ENCODE data around the gene HOXA5.

- no peak; the same call in 1 of the 2 replicates for TF ChIP-seq ZNF426 (tag by site-specific recombination; IDR thresholded peaks at IDR 0.05)
- no peak for TF ChIP-seq ZBTB10 (tag by site-specific recombination; IDR thresholded peaks at IDR 0.05)
- TF ChIP-seq ZFP37 (tag by site-specific recombination; IDR thresholded peaks at IDR 0.05), result no peak
- no peak for TF ChIP-seq CTCF (tag by site-specific recombination; IDR thresholded peaks at IDR 0.05)
- no peak for TF ChIP-seq ZFP3 (tag by site-specific recombination; IDR thresholded peaks at IDR 0.05; ENCODE audit: low read depth)
- TF ChIP-seq TCF7L2 (IDR thresholded peaks at IDR 0.05; ENCODE audit: borderline replicate concordance, low read depth, low read length), result no peak; the same call in 1 of the 2 replicates
- no peak for TF ChIP-seq ZNF555 (tag by site-specific recombination; conservative IDR thresholded peaks at IDR 0.05)
- TF ChIP-seq ZNF530 (tag by site-specific recombination; IDR thresholded peaks at IDR 0.05; ENCODE audit: low read depth), result no peak
- TF ChIP-seq ZNF529 (tag by site-specific recombination; IDR thresholded peaks at IDR 0.05; ENCODE audit: insufficient replicate concordance), result no peak
- no peak for TF ChIP-seq ZNF155 (tag by site-specific recombination; IDR thresholded peaks at IDR 0.05)
- TF ChIP-seq ZNF580 (tag by site-specific recombination; IDR thresholded peaks at IDR 0.05), result no peak
- no peak for TF ChIP-seq ZNF704 (tag by site-specific recombination; IDR thresholded peaks at IDR 0.05)
- TF ChIP-seq YY2 (tag by site-specific recombination; IDR thresholded peaks at IDR 0.05), result no peak
- no peak for TF ChIP-seq SALL2 (tag by site-specific recombination; IDR thresholded peaks at IDR 0.05; ENCODE audit: borderline replicate concordance)
These were observed 27.2 kb upstream of the HOXA5 start for GRCh38 chr7:27170426-27171324.
